ENCODE data around the gene PPFIA4. TPM values are rescaled to one million over a fixed set of nuclear protein-coding genes. Genes with fewer than 3 reads are reported as not detected.

Gene PPFIA4
- total and polyA plus RNA-seq, 4 donors, result 11.5 to 51.0 (median 29.2) TPM

GRCh38 chr1:203103216-203103615 is 76.9 kb downstream of the PPFIA4 start:
- Histone ChIP-seq H3K4me1 (ENCODE audit: control insufficient read depth, insufficient read depth, low read length) (no peaks in the 10 kb centered on the region), H3K27me3 (ENCODE audit: control insufficient read depth, insufficient read depth, low read length) (no peaks in the 10 kb centered on the region), H3K36me3 (ENCODE audit: control insufficient read depth, insufficient read depth, low read length) (no peaks in the 10 kb centered on the region), H3K4me3 (ENCODE audit: low read depth, low read length) (no peak overlapping the region), H3K27ac (ENCODE audit: low read depth, low read length) (no peak overlapping the region), H3K9me3 (ENCODE audit: control insufficient read depth, insufficient read depth, low read length) (no peaks in the 10 kb centered on the region)
- 46% methylated on average over 4 of the region's 4 CpGs for WGBS (ENCODE audit: insufficient coverage)
- DNase-seq (ENCODE audit: low read depth in 4 of 6, low spot score in 6 of 6), result peak in 1 of 6 donors; percentile 79

GRCh38 chr1:203103829-203104495 is 77.7 kb downstream of the PPFIA4 start:
- H3K36me3 ChIP-seq (ENCODE audit: control insufficient read depth, insufficient read depth, low read length), result no peaks in the 10 kb centered on the region
- WGBS (ENCODE audit: insufficient coverage), result 90% methylated on average over 3 of the region's 6 CpGs
- DNase-seq (ENCODE audit: low read depth in 4 of 6, low spot score in 6 of 6), result no peak
- H3K4me3 ChIP-seq (ENCODE audit: low read depth, low read length), result no peak overlapping the region
- no peaks in the 10 kb centered on the region for H3K9me3 ChIP-seq (ENCODE audit: control insufficient read depth, insufficient read depth, low read length)
- no peaks in the 10 kb centered on the region for H3K27me3 ChIP-seq (ENCODE audit: control insufficient read depth, insufficient read depth, low read length)
- H3K27ac ChIP-seq (ENCODE audit: low read depth, low read length), result no peak overlapping the region
- no peaks in the 10 kb centered on the region for H3K4me1 ChIP-seq (ENCODE audit: control insufficient read depth, insufficient read depth, low read length)

DNA sequence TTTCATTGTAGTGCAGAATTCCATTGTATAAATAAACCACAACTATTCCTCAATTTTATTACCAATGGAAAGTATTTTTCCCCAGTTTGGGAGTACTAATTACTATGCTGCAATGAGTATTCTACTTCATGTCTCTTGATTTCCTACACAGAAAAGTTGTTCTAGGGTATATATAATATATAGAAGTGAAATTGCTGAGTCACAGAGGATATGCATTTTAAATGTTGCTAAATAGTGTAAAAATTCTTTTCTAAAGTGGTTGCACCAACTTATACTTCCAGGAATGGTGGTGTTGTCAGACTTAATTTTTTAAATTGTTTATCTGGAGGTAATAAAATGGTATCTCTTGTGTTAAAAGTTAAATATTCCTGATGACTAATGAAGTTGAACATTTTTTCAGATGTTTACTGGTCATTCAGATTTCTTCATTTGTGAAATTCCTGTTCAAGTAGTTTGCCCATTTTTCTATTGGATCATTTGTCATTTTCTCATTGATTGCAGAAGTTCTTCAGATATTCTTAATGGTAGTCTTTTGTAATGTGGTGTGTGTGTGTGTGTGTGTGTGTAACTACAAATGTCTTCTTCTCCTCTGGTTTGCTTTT is 78.6 kb downstream of the PPFIA4 start:
- no peaks in the 10 kb centered on the region for H3K27me3 ChIP-seq (ENCODE audit: control insufficient read depth, insufficient read depth, low read length)
- no peaks in the 10 kb centered on the region for H3K4me1 ChIP-seq (ENCODE audit: control insufficient read depth, insufficient read depth, low read length)
- no peak overlapping the region for H3K4me3 ChIP-seq (ENCODE audit: low read depth, low read length)
- no peak overlapping the region for H3K27ac ChIP-seq (ENCODE audit: low read depth, low read length)
- H3K9me3 ChIP-seq (ENCODE audit: control insufficient read depth, insufficient read depth, low read length), result no peaks in the 10 kb centered on the region
- DNase-seq (ENCODE audit: low read depth in 4 of 6, low spot score in 6 of 6), result no peak
- H3K36me3 ChIP-seq (ENCODE audit: control insufficient read depth, insufficient read depth, low read length), result no peaks in the 10 kb centered on the region

DNA sequence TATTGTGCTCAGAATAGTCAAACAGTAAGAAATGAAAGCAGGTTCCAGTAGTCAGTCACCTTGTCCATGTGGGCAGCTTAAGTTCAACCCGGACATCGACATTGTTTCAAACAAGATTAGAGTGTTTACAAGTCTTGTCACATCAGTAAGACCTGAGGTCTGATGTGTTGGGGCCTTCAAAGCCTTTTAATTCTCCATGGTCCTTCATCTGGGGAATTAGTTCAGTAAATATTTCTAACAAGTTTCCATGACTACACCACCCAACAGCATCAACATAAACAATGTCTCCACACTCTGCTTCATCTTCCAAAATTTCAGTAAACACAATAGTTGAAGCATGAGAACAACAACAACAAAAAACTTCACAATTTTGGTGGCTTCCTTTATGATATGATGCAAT is 86.2 kb downstream of the PPFIA4 start:
- Histone ChIP-seq H3K9me3 (ENCODE audit: control insufficient read depth, insufficient read depth, low read length) (no peaks in the 10 kb centered on the region), H3K36me3 (ENCODE audit: control insufficient read depth, insufficient read depth, low read length) (no peaks in the 10 kb centered on the region), H3K27me3 (ENCODE audit: control insufficient read depth, insufficient read depth, low read length) (peaks cover 1% of the 10 kb centered on the region), H3K4me3 (ENCODE audit: low read depth, low read length) (no peak overlapping the region), H3K27ac (ENCODE audit: low read depth, low read length) (no peak overlapping the region), H3K4me1 (ENCODE audit: control insufficient read depth, insufficient read depth, low read length) (peaks cover 1% of the 10 kb centered on the region)
- DNase-seq (ENCODE audit: low read depth in 4 of 6, low spot score in 6 of 6), result no peak
- no CpG with 5 or more reads among the region's 2 CpGs for WGBS (ENCODE audit: insufficient coverage)

GRCh38 chr1:203113308-203113707 is 87.0 kb downstream of the PPFIA4 start:
- Histone ChIP-seq H3K36me3 (ENCODE audit: control insufficient read depth, insufficient read depth, low read length) (no peaks in the 10 kb centered on the region), H3K9me3 (ENCODE audit: control insufficient read depth, insufficient read depth, low read length) (no peaks in the 10 kb centered on the region), H3K4me3 (ENCODE audit: low read depth, low read length) (no peak overlapping the region), H3K27ac (ENCODE audit: low read depth, low read length) (no peak overlapping the region), H3K27me3 (ENCODE audit: control insufficient read depth, insufficient read depth, low read length) (peaks cover 5% of the 10 kb centered on the region), H3K4me1 (ENCODE audit: control insufficient read depth, insufficient read depth, low read length) (peaks cover 9% of the 10 kb centered on the region)
- 84% methylated on average over 3 of the region's 4 CpGs for WGBS (ENCODE audit: insufficient coverage)
- no peak for DNase-seq (ENCODE audit: low read depth in 4 of 6, low spot score in 6 of 6)

DNA sequence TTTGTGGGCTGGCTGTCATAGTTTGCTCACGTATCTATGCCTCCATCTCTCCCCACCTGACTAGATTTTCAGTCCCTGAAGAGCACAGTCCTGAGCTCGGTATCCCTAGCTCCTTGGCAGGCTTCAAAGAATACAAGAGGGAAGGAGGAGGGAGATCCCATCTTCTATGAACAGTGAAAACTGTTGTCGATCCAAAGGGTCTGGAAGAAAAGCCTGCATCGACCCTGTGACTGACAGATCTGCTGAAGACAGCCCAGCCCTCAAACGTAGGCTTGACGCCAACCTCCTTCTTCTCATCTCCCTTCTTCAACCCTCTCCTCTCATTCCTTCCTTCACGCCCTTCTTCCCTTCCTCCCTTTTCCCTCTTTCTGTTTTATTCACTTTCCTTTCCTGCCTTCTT is 87.9 kb downstream of the PPFIA4 start:
- DNase-seq (ENCODE audit: low read depth in 4 of 6, low spot score in 6 of 6), result no peak
- peaks cover 10% of the 10 kb centered on the region for H3K27me3 ChIP-seq (ENCODE audit: control insufficient read depth, insufficient read depth, low read length)
- H3K9me3 ChIP-seq (ENCODE audit: control insufficient read depth, insufficient read depth, low read length), result no peaks in the 10 kb centered on the region
- no peak overlapping the region for H3K4me3 ChIP-seq (ENCODE audit: low read depth, low read length)
- peaks cover 11% of the 10 kb centered on the region for H3K4me1 ChIP-seq (ENCODE audit: control insufficient read depth, insufficient read depth, low read length)
- H3K36me3 ChIP-seq (ENCODE audit: control insufficient read depth, insufficient read depth, low read length), result no peaks in the 10 kb centered on the region
- WGBS (ENCODE audit: insufficient coverage), result 56% methylated on average over 5 of the region's 7 CpGs
- H3K27ac ChIP-seq (ENCODE audit: low read depth, low read length), result no peak overlapping the region

DNA sequence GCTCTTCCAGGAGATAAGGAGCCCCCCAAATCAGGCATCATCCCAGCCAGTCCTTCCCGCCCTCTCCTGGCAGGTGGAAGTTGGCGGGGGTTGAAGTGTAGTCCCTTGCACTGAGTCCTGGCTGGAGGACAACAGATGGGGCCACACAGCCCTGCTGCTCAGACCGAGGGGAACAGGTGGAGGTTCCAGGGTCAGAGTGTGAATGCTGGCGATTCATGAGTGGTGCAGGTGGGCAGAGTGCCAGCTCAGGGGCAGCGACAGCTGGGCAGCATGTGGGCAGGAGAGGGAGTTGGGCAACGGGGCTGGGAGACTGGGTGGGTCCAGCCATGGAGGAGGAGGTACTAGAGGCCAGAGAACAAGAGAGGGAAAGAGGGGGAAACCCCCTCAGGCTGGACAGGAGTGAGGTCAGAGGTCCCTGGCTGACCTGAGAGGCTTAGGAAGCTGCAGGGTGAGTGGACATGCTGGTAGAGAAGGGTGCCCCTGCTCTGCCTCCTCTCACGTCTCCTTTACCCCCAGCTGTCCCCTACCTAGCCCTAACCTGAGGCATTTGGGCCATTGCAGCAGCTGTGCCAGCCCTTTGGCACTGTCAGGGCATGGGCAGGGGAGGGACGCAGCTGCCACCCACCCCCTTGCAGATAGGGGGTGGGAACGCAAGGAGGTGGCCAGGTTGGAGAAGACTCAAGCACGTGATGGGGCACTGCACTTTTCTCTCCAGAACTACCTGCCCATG is 90.0 kb downstream of the PPFIA4 start:
- Histone ChIP-seq H3K4me1 (ENCODE audit: control insufficient read depth, insufficient read depth, low read length) (peaks cover 16% of the 10 kb centered on the region), H3K27ac (ENCODE audit: low read depth, low read length) (no peak overlapping the region), H3K9me3 (ENCODE audit: control insufficient read depth, insufficient read depth, low read length) (no peaks in the 10 kb centered on the region), H3K36me3 (ENCODE audit: control insufficient read depth, insufficient read depth, low read length) (no peaks in the 10 kb centered on the region), H3K27me3 (ENCODE audit: control insufficient read depth, insufficient read depth, low read length) (peaks cover 10% of the 10 kb centered on the region), H3K4me3 (ENCODE audit: low read depth, low read length) (no peak overlapping the region)
- 48% methylated on average over 7 of the region's 10 CpGs for WGBS (ENCODE audit: insufficient coverage)
- no peak for DNase-seq (ENCODE audit: low read depth in 4 of 6, low spot score in 6 of 6)

DNA sequence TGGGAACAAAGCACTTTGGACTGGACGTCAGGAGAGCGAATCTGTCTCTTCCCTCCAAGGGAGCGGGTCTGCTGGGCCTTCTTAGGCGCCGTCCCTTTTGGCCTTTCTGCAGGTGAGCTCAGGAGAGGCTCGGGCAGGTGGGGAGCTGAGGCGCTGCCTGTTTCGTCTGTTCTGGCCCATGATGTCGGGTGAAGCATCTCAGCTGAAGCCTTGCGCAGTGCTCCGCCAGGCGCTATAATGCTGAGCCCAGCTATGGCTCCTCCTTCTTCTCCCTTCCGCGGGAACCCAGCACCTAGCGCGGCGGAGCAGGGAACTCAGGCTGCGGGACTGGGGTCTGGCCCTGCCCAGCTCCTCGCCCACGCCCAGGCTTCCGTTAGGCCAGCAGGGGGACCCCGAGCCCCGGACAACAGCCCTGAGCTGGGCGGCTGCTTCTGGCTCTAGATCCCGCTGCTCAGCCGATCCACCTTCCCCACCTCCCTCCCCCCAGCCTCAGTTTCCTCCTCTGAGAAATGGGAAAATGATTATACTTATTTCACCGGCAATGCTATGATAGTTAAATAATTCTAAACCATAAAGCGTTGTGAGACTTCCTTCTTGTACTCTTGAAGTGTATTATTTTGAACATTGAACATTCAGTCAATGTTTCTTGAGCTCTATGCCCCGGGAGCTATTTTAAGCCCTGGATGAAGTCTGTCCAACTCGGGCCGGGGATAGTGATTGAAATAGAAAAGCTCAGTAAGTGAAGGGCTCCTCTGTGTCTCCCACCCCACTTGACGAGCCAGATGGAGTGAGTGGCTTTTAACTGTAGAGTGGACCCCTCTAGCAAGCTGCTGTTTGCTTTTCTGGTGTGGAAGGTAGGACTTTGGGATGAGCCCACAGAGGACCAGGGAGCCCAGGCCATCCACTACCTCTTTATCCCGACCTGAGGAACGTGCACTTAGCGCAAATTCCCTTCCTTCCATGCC is 91.6 kb downstream of the PPFIA4 start:
- peaks cover 16% of the 10 kb centered on the region for H3K4me1 ChIP-seq (ENCODE audit: control insufficient read depth, insufficient read depth, low read length)
- H3K27me3 ChIP-seq (ENCODE audit: control insufficient read depth, insufficient read depth, low read length), result peaks cover 10% of the 10 kb centered on the region
- H3K36me3 ChIP-seq (ENCODE audit: control insufficient read depth, insufficient read depth, low read length), result no peaks in the 10 kb centered on the region
- no peak overlapping the region for H3K4me3 ChIP-seq (ENCODE audit: low read depth, low read length)
- H3K27ac ChIP-seq (ENCODE audit: low read depth, low read length), result no peak overlapping the region
- DNase-seq (ENCODE audit: low read depth in 4 of 6, low spot score in 6 of 6), result peak in 4 of 6 donors; percentile 48 to 85 (median 66)
- H3K9me3 ChIP-seq (ENCODE audit: control insufficient read depth, insufficient read depth, low read length), result no peaks in the 10 kb centered on the region
- 30% methylated on average over 30 of the region's 35 CpGs for WGBS (ENCODE audit: insufficient coverage)
